HepG2 (cell line): ENCODE data around the gene SIRT7. TPM values are rescaled to one million over a fixed set of nuclear protein-coding genes. Genes with fewer than 3 reads are reported as not detected.
A peak's percentile ranks its signal among the peaks of the same experiment; 100 is the strongest.

Experiments
- BHLHE40 ChIP-seq: IDR thresholded peaks from 2 replicates; pipeline ENCODE4 v1.6.1; 2011; ENCODE audit warnings: low read length, improper control_type of control experiment
- CENPX ChIP-seq: sonication (generic); formaldehyde crosslinking; IDR thresholded peaks from 2 replicates; pipeline ENCODE4 v1.9.0; 2021; ENCODE audit warnings: mild to moderate bottlenecking, missing genetic modification reagents, moderate library complexity
- EHMT2 ChIP-seq: fragments of 200-600 bp; sonication (generic); IDR thresholded peaks from 2 replicates; pipeline ENCODE4 v1.7.0; 2017; ENCODE audit warnings: antibody characterized with exemption, low read depth, low read length, borderline replicate concordance
- IRF9 ChIP-seq: sonication (generic); formaldehyde crosslinking; IDR thresholded peaks from 2 replicates; pipeline ENCODE4 v1.8.0; 2022; ENCODE audit warnings: missing genetic modification reagents, mild to moderate bottlenecking, borderline replicate concordance
- NRL ChIP-seq: sonication (generic); formaldehyde crosslinking; IDR thresholded peaks from 2 replicates; pipeline ENCODE4 v1.5.0; 2020; ENCODE audit warnings: missing genetic modification reagents, mild to moderate bottlenecking, moderate library complexity, borderline replicate concordance
- PHF21A ChIP-seq: sonication (generic); formaldehyde crosslinking; IDR thresholded peaks from 2 replicates; pipeline ENCODE4 v1.5.0; 2020; ENCODE audit warnings: mild to moderate bottlenecking, missing genetic modification reagents
- RAD51 ChIP-seq: fragments of 450-650 bp; IDR thresholded peaks from 2 replicates; pipeline ENCODE4 v1.6.1; 2016; ENCODE audit warnings: borderline replicate concordance
- SP4 ChIP-seq: sonication (generic); formaldehyde crosslinking; IDR thresholded peaks from 2 replicates; pipeline ENCODE4 v1.8.1; 2023; ENCODE audit warnings: mild to moderate bottlenecking, missing genetic modification reagents
- TARDBP ChIP-seq: sonication (generic); formaldehyde crosslinking; IDR thresholded peaks from 2 replicates; pipeline ENCODE4 v1.8.0; 2022; ENCODE audit warnings: mild to moderate bottlenecking, missing genetic modification reagents
- YEATS2 ChIP-seq: sonication (generic); formaldehyde crosslinking; IDR thresholded peaks from 2 replicates; pipeline ENCODE4 v1.4.0; 2020; ENCODE audit warnings: missing genetic modification reagents, borderline replicate concordance
- ZFY ChIP-seq: sonication (generic); formaldehyde crosslinking; IDR thresholded peaks from 2 replicates; pipeline ENCODE4 v1.4.0; 2020; ENCODE audit warnings: missing genetic modification reagents
- ZNF263 ChIP-seq: sonication (generic); formaldehyde crosslinking; IDR thresholded peaks from 2 replicates; pipeline ENCODE4 v1.4.0; 2020; ENCODE audit warnings: missing genetic modification reagents
- ZNF33B ChIP-seq: sonication (generic); formaldehyde crosslinking; IDR thresholded peaks from 2 replicates; pipeline ENCODE4 v1.5.1; 2020; ENCODE audit warnings: mild to moderate bottlenecking, missing genetic modification reagents
- ZNF407 ChIP-seq: sonication (generic); formaldehyde crosslinking; IDR thresholded peaks from one replicate; pipeline ENCODE4 v1.5.1; 2020; ENCODE audit warnings: mild to moderate bottlenecking, missing genetic modification reagents; ENCODE audit errors: not compliant biosample characterization
- ZNF670 ChIP-seq: sonication (generic); formaldehyde crosslinking; IDR thresholded peaks from 2 replicates; pipeline ENCODE4 v1.8.0; 2022; ENCODE audit warnings: mild to moderate bottlenecking, missing genetic modification reagents, borderline replicate concordance
- ZNF891 ChIP-seq: sonication (generic); formaldehyde crosslinking; IDR thresholded peaks from 2 replicates; pipeline ENCODE4 v1.5.0; 2020; ENCODE audit warnings: mild to moderate bottlenecking, missing genetic modification reagents
- ZSCAN22 ChIP-seq: sonication (generic); formaldehyde crosslinking; IDR thresholded peaks from 2 replicates; pipeline ENCODE4 v1.4.0; 2020; ENCODE audit warnings: mild to moderate bottlenecking, missing genetic modification reagents
- polyA plus RNA-seq, 8 experiments: library from polyadenylated mRNA; depleted of rRNA in 3 of 8; stranded (reverse) in 7 of 8; unstranded in 1 of 8; fragments of >200 nt; fragmentation: Illumina TruSeq in 4 of 8; extraction: Trizol in 4 of 8; gene quantifications; 2 replicates each; pipeline versions ENCODE4 v1.2.1 to v1.2.3, GENCODE V29; 2011 to 2016; ENCODE audit warnings: low read depth in 4 of 8, missing spikeins in 1 of 8, mixed read lengths in 1 of 8; ENCODE audit not compliant: insufficient read depth in 1 of 8
- total RNA-seq, 5 experiments: library from RNA; depleted of rRNA; stranded (reverse); fragments of >200 nt; fragmentation: Illumina TruSeq; extraction: Trizol; gene quantifications; 2 replicates each; pipeline ENCODE4 v1.2.3, GENCODE V29; 2016; ENCODE audit warnings: low read depth in 1 of 5

Gene SIRT7
- total and polyA plus RNA-seq, 2 of the 13 experiments (the other 11 are each of a cell fraction or from before 2014, with no cell fraction given) = 8.3 to 24.8 TPM

GRCh38 chr17:81890447-81891302, 27.3 kb downstream of the SIRT7 start (continued):
- TF ChIP-seq ZNF407 (no peak), YEATS2 (CRISPR knock-in tag) (no peak), EHMT2 (no peak), ZNF670 (CRISPR knock-in tag) (no peak), ZSCAN22 (CRISPR knock-in tag) (no peak), RAD51 (no peak), PHF21A (CRISPR knock-in tag) (no peak), TARDBP (no peak), CENPX (CRISPR knock-in tag) (no peak), BHLHE40 (no peak), ZNF263 (CRISPR knock-in tag) (no peak), SP4 (peak; percentile 30; the same call in 1 of the 2 replicates), NRL (CRISPR knock-in tag) (peak; percentile 79; the same call in 1 of the 2 replicates), ZNF33B (no peak), ZFY (CRISPR knock-in tag) (no peak), IRF9 (CRISPR knock-in tag) (no peak), ZNF891 (CRISPR knock-in tag) (peak; percentile 63)
